Measurements from ENCODE around the gene ATG5. TPM values are rescaled to one million over a fixed set of nuclear protein-coding genes. Genes with fewer than 3 reads are reported as not detected.

Gene ATG5
- total and polyA plus RNA-seq, 2 experiments from 2014 or later: 31.6 to 48.2 TPM

DNA sequence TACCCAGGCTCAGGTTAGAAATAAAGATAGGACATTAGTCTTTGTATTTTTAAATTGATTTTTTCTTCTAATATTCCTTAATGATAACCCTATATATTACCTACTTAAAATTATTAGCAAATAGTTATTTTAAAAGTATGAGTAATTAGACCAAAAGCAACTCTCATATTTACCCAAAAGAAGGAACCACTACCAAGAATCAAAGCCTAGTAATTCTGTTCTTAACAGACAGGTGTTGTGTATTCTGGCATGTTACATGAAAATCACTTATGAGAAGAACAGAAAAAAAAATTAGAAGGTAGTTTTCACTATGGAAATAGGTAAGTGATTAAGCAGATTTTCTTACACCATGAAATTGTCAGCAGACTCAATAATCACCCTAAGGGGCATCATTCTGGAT, 105.1 kb downstream of the ATG5 start:
- H3K36me3 Mint-ChIP-seq (ENCODE audit: low read depth): no peaks in the 10 kb centered on the region
- no peak for DNase-seq (ENCODE audit: low spot score)
- no peak overlapping the region for H3K4me2 ChIP-seq
- no peak overlapping the region for H2AFZ ChIP-seq
- no peak for TF ChIP-seq NANOG (IDR thresholded peaks at IDR 0.05; ENCODE audit: borderline replicate concordance)
- no peaks in the 10 kb centered on the region for H3K9me3 Mint-ChIP-seq
- no peak overlapping the region for H3K27ac ChIP-seq (ENCODE audit: low read depth)
- no peaks in the 10 kb centered on the region for H3K36me3 ChIP-seq (ENCODE audit: insufficient read depth)
- H3K4me3 Mint-ChIP-seq: no peak overlapping the region
- H3K27me3 Mint-ChIP-seq (ENCODE audit: insufficient read depth, low read depth, poor library complexity): no peaks in the 10 kb centered on the region
- ATAC-seq: no peak
- peaks cover 3% of the 10 kb centered on the region; the same call in 2 of the 3 replicates for H3K4me1 Mint-ChIP-seq
- no peaks in the 10 kb centered on the region for H3K9me2 ChIP-seq (ENCODE audit: insufficient read depth)
- H3K79me2 ChIP-seq (replicated peaks; ENCODE audit: insufficient read depth): peaks cover 13% of the 10 kb centered on the region; the same call in 1 of the 2 replicates
- no peaks in the 10 kb centered on the region for H3F3A ChIP-seq (replicated peaks; ENCODE audit: low read depth)
- H3K4me3 ChIP-seq: no peak overlapping the region
- no peaks in the 10 kb centered on the region; the same call in 1 of the 2 replicates for H4K20me1 ChIP-seq (replicated peaks; ENCODE audit: insufficient read depth)
- no peaks in the 10 kb centered on the region for H3K4me1 ChIP-seq (ENCODE audit: insufficient read depth)
- no peaks in the 10 kb centered on the region for H3K27me3 ChIP-seq (ENCODE audit: insufficient read depth)
- no peak overlapping the region for H3K27ac Mint-ChIP-seq

- Mint-ChIP-seq H3K27ac (no peak overlapping the region), H3K27me3 (ENCODE audit: insufficient read depth, low read depth, poor library complexity) (no peaks in the 10 kb centered on the region), H3K4me1 (peaks cover 6% of the 10 kb centered on the region), H3K9me3 (no peaks in the 10 kb centered on the region), H3K36me3 (ENCODE audit: low read depth) (no peaks in the 10 kb centered on the region), H3K4me3 (no peak overlapping the region)
- Histone ChIP-seq H3K9me2 (ENCODE audit: insufficient read depth) (no peaks in the 10 kb centered on the region), H3K4me3 (no peak overlapping the region), H3F3A (replicated peaks; ENCODE audit: low read depth) (no peaks in the 10 kb centered on the region), H3K27me3 (ENCODE audit: insufficient read depth) (no peaks in the 10 kb centered on the region), H4K20me1 (replicated peaks; ENCODE audit: insufficient read depth) (no peaks in the 10 kb centered on the region; the same call in none of the 2 replicates), H3K4me1 (ENCODE audit: insufficient read depth) (0 out of 2 replicates have a peak, but pooled peaks cover 7% of the 10 kb centered on the region), H3K79me2 (replicated peaks; ENCODE audit: insufficient read depth) (peaks cover 7% of the 10 kb centered on the region; the same call in 1 of the 2 replicates), H3K4me2 (no peak overlapping the region), H2AFZ (no peak overlapping the region), H3K27ac (ENCODE audit: low read depth) (no peak overlapping the region), H3K36me3 (ENCODE audit: insufficient read depth) (no peaks in the 10 kb centered on the region)
- TF ChIP-seq ZNF462 (CRISPR knock-in tag; IDR thresholded peaks at IDR 0.05) (no peak), CTCF (conservative IDR thresholded peaks at IDR 0.05; ENCODE audit: low read depth in 2 of 2) (no peak)
- DNase-seq (ENCODE audit: low spot score): no peak
- ATAC-seq: no peak
These were observed 109.0 kb downstream of the ATG5 start for GRCh38 chr6:106216527-106216926.
